Measurements from ENCODE around the gene POLE. TPM values are rescaled to one million over a fixed set of nuclear protein-coding genes. Genes with fewer than 3 reads are reported as not detected.

POLE gene
- total and polyA plus RNA-seq, 2 donors = 19.3 to 22.2 TPM

DNA sequence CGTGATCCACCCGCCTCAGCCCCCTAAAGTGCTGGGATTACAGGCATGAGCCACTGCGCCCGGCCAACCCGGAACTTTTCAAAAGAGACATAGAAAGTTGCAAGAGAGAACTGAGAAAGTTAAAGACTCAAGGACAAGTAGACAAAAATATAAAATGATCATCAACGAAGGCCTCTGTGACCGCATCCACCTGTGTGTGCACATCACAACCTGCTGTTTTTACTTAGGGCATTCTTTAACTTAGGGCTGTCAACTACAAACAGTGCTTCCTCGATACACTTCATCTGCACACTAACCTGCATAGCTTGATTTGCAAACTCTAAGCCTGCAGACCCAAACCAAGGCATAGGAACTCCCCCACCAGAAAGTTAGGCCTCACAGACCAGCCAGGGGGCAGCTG lies 53.7 kb downstream of the POLE start:
- Histone ChIP-seq H3K36me3 (ENCODE audit: control insufficient read depth in 2 of 2, insufficient read depth in 2 of 2, low read length in 1 of 2) (peaks cover 76 to 92% of the 10 kb centered on the region in 2 donors), H3K4me3 (ENCODE audit: low read length in 2 of 2) (no peak overlapping the region), H3K9me3 (ENCODE audit: control insufficient read depth in 2 of 2, insufficient read depth in 1 of 2, low read length in 1 of 2) (no peaks in the 10 kb centered on the region), H3K27ac (ENCODE audit: low read depth in 1 of 2, low read length in 1 of 2) (no peak overlapping the region), H3K27me3 (ENCODE audit: control insufficient read depth in 2 of 2, insufficient read depth in 1 of 2, low read length in 1 of 2) (no peaks in the 10 kb centered on the region), H3K4me1 (ENCODE audit: control insufficient read depth in 2 of 2, insufficient read depth in 2 of 2, low read length in 2 of 2) (peaks cover 0 to 14% of the 10 kb centered on the region in 2 donors)
- 98% methylated on average over 8 of the region's 8 CpGs for WGBS
- DNase-seq (ENCODE audit: low read depth in 6 of 9, low spot score in 9 of 9) = no peak

DNA sequence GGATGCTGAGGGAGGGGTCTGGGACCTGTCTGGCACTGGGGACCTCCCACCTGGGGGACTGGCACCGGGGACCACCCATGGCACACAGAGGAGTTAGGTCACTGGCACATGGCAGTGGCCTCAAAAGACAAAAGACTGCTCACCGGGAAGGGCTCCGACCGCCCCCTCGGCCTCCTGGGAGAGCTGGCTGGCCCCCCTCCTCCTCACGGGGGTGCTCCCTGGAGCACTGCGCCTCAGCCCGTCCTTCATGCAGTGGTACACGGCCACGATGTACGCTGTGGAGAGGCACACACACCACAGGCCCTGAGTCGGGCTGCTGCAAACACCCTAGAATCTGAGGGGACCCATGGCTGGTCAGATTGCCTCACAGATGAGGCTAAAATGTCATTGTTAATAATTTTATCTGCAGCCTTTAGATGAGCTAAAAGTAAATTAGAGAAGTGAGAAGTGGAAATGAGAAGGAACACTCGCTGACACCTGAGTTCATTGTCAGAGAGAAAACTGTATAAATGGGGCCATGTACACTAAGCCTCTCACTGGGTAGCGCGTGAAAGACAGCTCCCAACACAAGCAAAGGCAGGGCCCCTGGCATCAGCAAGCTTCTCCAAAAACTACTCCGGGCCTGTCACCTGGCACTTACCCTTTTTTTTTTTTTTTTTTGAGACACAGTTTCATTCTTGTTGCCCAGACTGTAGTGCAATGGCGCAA lies 54.5 kb downstream of the POLE start:
- Histone ChIP-seq H3K27me3 (ENCODE audit: control insufficient read depth in 2 of 2, insufficient read depth in 1 of 2, low read length in 1 of 2) (no peaks in the 10 kb centered on the region), H3K4me3 (ENCODE audit: low read length in 2 of 2) (no peak overlapping the region), H3K9me3 (ENCODE audit: control insufficient read depth in 2 of 2, insufficient read depth in 1 of 2, low read length in 1 of 2) (no peaks in the 10 kb centered on the region), H3K4me1 (ENCODE audit: control insufficient read depth in 2 of 2, insufficient read depth in 2 of 2, low read length in 2 of 2) (peaks cover 0 to 10% of the 10 kb centered on the region in 2 donors), H3K27ac (ENCODE audit: low read depth in 1 of 2, low read length in 1 of 2) (no peak overlapping the region), H3K36me3 (ENCODE audit: control insufficient read depth in 2 of 2, insufficient read depth in 2 of 2, low read length in 1 of 2) (peaks cover 74 to 86% of the 10 kb centered on the region in 2 donors)
- no peak for DNase-seq (ENCODE audit: low read depth in 6 of 9, low spot score in 9 of 9)
- 90% methylated on average over 17 of the region's 17 CpGs for WGBS

DNA sequence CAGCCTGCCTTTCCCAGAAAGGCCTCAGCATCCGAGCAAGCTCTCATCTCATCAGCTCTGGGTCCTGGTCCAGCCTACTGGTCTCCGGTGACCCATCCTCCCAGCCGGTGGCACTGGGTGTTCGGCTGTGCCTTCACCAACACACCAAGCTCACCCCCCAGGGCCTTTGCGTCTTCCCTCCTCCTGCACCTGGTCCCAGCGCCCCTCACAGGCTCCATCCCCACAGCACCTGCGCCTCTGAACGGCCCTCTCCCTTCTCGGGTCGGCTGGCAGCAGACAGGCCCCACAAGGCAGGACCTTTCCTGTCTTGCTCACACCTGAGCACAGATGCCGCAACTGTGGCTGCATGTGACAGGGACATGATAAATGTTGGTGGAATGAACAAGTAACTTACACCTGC lies 55.5 kb downstream of the POLE start:
- Histone ChIP-seq H3K9me3 (ENCODE audit: control insufficient read depth in 2 of 2, insufficient read depth in 1 of 2, low read length in 1 of 2) (no peaks in the 10 kb centered on the region), H3K4me1 (ENCODE audit: control insufficient read depth in 2 of 2, insufficient read depth in 2 of 2, low read length in 2 of 2) (peaks cover 0 to under 1% of the 10 kb centered on the region in 2 donors), H3K36me3 (ENCODE audit: control insufficient read depth in 2 of 2, insufficient read depth in 2 of 2, low read length in 1 of 2) (peaks cover 67 to 83% of the 10 kb centered on the region in 2 donors), H3K27me3 (ENCODE audit: control insufficient read depth in 2 of 2, insufficient read depth in 1 of 2, low read length in 1 of 2) (no peaks in the 10 kb centered on the region), H3K27ac (ENCODE audit: low read depth in 1 of 2, low read length in 1 of 2) (no peak overlapping the region), H3K4me3 (ENCODE audit: low read length in 2 of 2) (no peak overlapping the region)
- 94% methylated on average over 11 of the region's 11 CpGs for WGBS
- DNase-seq (ENCODE audit: low read depth in 6 of 9, low spot score in 9 of 9) = no peak

DNA sequence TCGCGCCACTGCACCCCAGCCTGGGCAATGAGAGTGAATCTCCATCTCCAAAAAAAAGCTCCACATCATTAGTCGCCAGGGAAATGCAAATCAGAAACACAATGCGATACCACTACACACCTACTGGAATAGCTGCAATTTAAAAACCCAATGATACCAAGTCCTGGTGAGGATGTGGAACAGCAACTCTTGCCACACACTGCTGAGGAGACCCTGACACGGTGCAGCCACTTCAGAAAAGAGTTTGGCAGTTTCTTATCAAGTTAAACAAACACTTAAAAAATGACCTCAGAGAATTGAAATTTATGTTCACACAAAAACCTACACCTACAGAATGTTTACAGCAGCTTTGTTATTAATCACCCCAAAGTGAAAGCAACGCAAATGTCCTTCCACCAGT lies 56.5 kb downstream of the POLE start:
- Histone ChIP-seq H3K4me1 (ENCODE audit: control insufficient read depth in 2 of 2, insufficient read depth in 2 of 2, low read length in 2 of 2) (no peaks in the 10 kb centered on the region), H3K4me3 (ENCODE audit: low read length in 2 of 2) (no peak overlapping the region), H3K27me3 (ENCODE audit: control insufficient read depth in 2 of 2, insufficient read depth in 1 of 2, low read length in 1 of 2) (no peaks in the 10 kb centered on the region), H3K36me3 (ENCODE audit: control insufficient read depth in 2 of 2, insufficient read depth in 2 of 2, low read length in 1 of 2) (peaks cover 64 to 83% of the 10 kb centered on the region in 2 donors), H3K27ac (ENCODE audit: low read depth in 1 of 2, low read length in 1 of 2) (no peak overlapping the region), H3K9me3 (ENCODE audit: control insufficient read depth in 2 of 2, insufficient read depth in 1 of 2, low read length in 1 of 2) (no peaks in the 10 kb centered on the region)
- no peak for DNase-seq (ENCODE audit: low read depth in 6 of 9, low spot score in 9 of 9)
- 98% methylated on average over 6 of the region's 6 CpGs for WGBS

DNA sequence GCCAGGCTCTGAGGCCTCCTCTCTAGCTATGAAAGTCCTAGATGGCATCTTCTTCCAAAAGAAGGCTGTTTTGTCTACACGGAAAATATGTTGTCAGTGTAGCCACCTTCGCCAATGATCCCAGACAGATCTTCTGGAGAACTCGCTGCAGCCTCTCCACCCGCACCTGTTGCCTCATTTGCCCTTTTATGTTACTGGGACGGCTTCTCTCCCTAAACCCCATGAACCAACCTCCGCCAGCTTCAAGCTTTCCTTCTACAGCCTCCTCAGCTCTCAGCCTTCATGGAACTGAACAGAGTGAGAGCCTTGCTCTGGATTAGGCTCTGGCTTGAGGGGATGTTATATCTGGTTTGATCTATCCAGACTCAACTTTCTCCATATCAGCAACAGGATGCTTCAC lies 57.8 kb downstream of the POLE start:
- whole genome bisulfite sequencing = 97% methylated on average over 6 of the region's 6 CpGs
- Histone ChIP-seq H3K27ac (ENCODE audit: low read depth in 1 of 2, low read length in 1 of 2) (no peak overlapping the region), H3K4me1 (ENCODE audit: control insufficient read depth in 2 of 2, insufficient read depth in 2 of 2, low read length in 2 of 2) (no peaks in the 10 kb centered on the region), H3K4me3 (ENCODE audit: low read length in 2 of 2) (no peak overlapping the region), H3K36me3 (ENCODE audit: control insufficient read depth in 2 of 2, insufficient read depth in 2 of 2, low read length in 1 of 2) (peaks cover 64 to 83% of the 10 kb centered on the region in 2 donors), H3K9me3 (ENCODE audit: control insufficient read depth in 2 of 2, insufficient read depth in 1 of 2, low read length in 1 of 2) (no peaks in the 10 kb centered on the region), H3K27me3 (ENCODE audit: control insufficient read depth in 2 of 2, insufficient read depth in 1 of 2, low read length in 1 of 2) (no peaks in the 10 kb centered on the region)
- no peak for DNase-seq (ENCODE audit: low read depth in 6 of 9, low spot score in 9 of 9)

DNA sequence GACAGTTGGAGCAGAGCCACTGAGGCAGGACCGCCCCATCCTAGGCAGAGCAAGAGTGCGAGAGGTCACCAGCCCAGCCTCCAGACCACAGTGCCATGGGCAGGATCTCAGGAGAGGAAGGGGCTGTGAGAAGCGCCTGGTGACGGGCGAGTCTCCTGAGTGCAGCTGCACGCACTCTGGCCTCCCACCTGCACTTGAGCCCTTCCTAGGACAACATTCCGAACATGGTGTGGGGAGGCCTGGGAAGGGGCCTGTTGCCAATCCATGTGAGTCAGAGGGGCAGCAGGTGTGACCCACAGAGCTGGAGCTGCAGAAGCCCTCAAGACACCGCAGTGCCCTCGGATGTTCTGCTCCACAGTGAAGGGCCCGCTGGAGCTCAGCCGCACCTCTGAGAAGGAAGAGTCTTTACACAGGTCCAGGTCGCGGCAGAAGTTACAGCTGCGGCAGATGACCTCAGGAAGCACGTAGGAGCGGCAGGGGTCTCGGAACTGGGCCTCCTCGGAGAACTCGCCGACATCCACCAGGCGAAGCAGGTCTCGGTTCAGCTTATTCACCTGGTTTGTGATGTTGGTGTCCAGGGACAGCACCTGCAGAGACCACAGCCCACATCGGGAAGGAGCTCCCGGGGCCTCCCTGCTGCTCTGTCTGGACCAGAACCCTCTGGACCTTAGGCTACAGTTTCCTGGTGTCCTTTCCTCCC lies 61.3 kb downstream of the POLE start:
- H3K4me1 ChIP-seq (ENCODE audit: control insufficient read depth in 2 of 2, insufficient read depth in 2 of 2, low read length in 2 of 2) = peaks cover 0 to 3% of the 10 kb centered on the region in 2 donors
- H3K36me3 ChIP-seq (ENCODE audit: control insufficient read depth in 2 of 2, insufficient read depth in 2 of 2, low read length in 1 of 2) = peaks cover 41 to 62% of the 10 kb centered on the region in 2 donors
- DNase-seq (ENCODE audit: low read depth in 6 of 9, low spot score in 9 of 9) = no peak
- WGBS = 98% methylated on average over 24 of the region's 24 CpGs
- H3K27ac ChIP-seq (ENCODE audit: low read depth in 1 of 2, low read length in 1 of 2) = no peak overlapping the region
- no peak overlapping the region for H3K4me3 ChIP-seq (ENCODE audit: low read length in 2 of 2)
- H3K27me3 ChIP-seq (ENCODE audit: control insufficient read depth in 2 of 2, insufficient read depth in 1 of 2, low read length in 1 of 2) = peaks cover 0 to 8% of the 10 kb centered on the region in 2 donors
- no peaks in the 10 kb centered on the region for H3K9me3 ChIP-seq (ENCODE audit: control insufficient read depth in 2 of 2, insufficient read depth in 1 of 2, low read length in 1 of 2)

DNA sequence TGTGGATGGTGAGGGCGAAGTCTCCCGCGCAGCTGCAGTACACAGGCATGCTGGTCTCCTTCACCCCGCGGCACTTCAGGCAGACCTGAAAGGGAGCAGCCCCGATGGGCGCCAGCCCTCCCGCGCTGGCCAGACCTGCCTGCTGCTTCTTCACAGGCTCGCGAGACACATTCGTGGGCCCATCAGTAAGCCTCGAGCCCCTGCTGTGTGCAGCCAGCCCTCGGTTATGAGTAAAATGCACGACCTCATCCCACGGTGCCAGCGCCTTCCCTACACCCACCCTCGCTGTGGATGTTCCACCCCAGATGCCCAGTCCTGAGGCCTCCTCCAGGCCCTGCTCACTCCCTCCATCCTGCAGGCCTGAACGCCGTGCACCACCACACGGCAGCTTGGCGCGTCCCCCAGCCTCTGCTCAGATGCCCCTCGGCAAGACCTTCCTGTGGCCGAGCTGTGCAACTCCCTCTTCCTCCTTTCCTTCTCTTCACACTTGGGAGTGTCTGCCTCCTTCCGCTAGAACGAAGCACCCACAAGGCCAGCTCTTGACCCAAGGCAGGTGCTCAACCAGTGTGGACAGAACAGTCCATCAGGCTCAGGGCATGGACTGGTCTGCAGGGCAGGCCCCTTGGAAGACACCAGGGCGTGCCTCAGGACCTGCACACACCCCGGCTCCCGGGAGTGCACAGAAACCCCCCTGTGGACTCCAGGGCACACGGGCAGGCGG lies 62.1 kb downstream of the POLE start:
- peaks cover 0 to 3% of the 10 kb centered on the region in 2 donors for H3K4me1 ChIP-seq (ENCODE audit: control insufficient read depth in 2 of 2, insufficient read depth in 2 of 2, low read length in 2 of 2)
- peaks cover 4 to 16% of the 10 kb centered on the region in 2 donors for H3K27me3 ChIP-seq (ENCODE audit: control insufficient read depth in 2 of 2, insufficient read depth in 1 of 2, low read length in 1 of 2)
- H3K36me3 ChIP-seq (ENCODE audit: control insufficient read depth in 2 of 2, insufficient read depth in 2 of 2, low read length in 1 of 2) = peaks cover 36 to 54% of the 10 kb centered on the region in 2 donors
- H3K27ac ChIP-seq (ENCODE audit: low read depth in 1 of 2, low read length in 1 of 2) = no peak overlapping the region
- no peak overlapping the region for H3K4me3 ChIP-seq (ENCODE audit: low read length in 2 of 2)
- H3K9me3 ChIP-seq (ENCODE audit: control insufficient read depth in 2 of 2, insufficient read depth in 1 of 2, low read length in 1 of 2) = peaks cover 0 to 2% of the 10 kb centered on the region in 2 donors
- no peak for DNase-seq (ENCODE audit: low read depth in 6 of 9, low spot score in 9 of 9)
- 95% methylated on average over 32 of the region's 32 CpGs for WGBS

DNA sequence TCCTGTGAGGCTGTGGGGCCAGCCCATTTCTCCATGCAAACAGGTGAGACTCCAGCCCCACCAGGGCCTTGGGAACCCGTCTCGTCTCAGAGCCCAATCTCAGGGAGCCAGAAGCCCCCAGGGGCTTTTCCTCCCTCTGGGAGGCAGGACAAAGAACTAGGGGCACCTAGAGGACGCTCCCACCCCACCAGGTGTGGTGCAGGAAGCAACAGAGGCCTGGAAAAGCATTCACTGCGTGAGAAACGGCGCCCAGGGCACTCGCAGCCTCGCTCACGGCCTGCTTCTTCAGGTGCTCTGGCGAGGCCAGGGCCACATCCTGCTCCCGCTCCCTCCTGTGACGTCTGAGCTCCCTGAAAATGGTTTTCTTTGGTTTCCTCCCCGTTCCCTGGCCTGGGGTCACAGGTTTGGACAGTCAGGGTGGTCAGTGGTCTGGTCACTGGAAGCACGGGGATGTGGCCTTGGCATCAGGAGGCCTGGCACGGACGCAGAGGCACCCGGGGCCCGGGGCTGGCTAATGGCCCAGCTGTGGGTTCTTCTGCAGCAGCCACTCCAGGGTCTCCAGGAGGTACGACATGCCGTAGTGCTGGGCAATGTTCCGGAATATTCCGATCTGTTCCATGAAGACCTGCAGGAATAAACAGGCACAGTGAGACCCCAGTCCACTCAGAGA lies 62.8 kb downstream of the POLE start:
- H3K4me3 ChIP-seq (ENCODE audit: low read length in 2 of 2) = no peak overlapping the region
- H3K27ac ChIP-seq (ENCODE audit: low read depth in 1 of 2, low read length in 1 of 2) = no peak overlapping the region
- DNase-seq (ENCODE audit: low read depth in 6 of 9, low spot score in 9 of 9) = no peak
- WGBS = 97% methylated on average over 22 of the region's 22 CpGs
- H3K9me3 ChIP-seq (ENCODE audit: control insufficient read depth in 2 of 2, insufficient read depth in 1 of 2, low read length in 1 of 2) = peaks cover 0 to 4% of the 10 kb centered on the region in 2 donors
- peaks cover 0 to 3% of the 10 kb centered on the region in 2 donors for H3K4me1 ChIP-seq (ENCODE audit: control insufficient read depth in 2 of 2, insufficient read depth in 2 of 2, low read length in 2 of 2)
- peaks cover 12 to 24% of the 10 kb centered on the region in 2 donors for H3K27me3 ChIP-seq (ENCODE audit: control insufficient read depth in 2 of 2, insufficient read depth in 1 of 2, low read length in 1 of 2)
- H3K36me3 ChIP-seq (ENCODE audit: control insufficient read depth in 2 of 2, insufficient read depth in 2 of 2, low read length in 1 of 2) = peaks cover 31 to 46% of the 10 kb centered on the region in 2 donors
